CMK (cell line): ENCODE measurements around the gene P2RX2.
"Not testable (repeated sequence)": the region's sequence is repeated elsewhere in the genome, so short reads cannot be mapped to it uniquely, and the experiment has no call there.

ENCODE experiments used
- DNase-seq: peaks from one replicate; pipeline ENCODE4 v3.0.0-alpha.2; 2010; ENCODE audit warnings: low read depth

P2RX2 gene

DNA sequence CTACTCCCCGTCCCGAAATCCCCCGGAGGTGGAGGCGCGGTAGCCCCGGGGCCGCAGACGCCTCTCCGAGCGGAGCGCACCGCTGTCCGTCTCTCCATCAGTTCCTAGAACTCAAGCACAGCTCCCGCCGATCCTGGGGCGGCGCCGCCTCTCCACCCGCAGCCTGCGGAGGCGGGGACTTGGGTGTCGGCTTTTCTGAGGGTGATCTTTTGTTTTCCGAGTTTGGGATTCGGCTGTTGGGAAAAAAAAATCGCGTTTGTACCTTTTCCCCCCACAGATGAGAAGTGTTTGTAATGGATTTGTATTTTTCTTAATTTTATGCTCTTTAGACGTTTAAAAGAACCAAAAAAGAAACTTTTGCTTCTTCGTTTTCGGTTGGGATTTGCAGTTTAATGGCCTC is 34.8 kb upstream of the P2RX2 start:
- no peak for DNase-seq

DNA sequence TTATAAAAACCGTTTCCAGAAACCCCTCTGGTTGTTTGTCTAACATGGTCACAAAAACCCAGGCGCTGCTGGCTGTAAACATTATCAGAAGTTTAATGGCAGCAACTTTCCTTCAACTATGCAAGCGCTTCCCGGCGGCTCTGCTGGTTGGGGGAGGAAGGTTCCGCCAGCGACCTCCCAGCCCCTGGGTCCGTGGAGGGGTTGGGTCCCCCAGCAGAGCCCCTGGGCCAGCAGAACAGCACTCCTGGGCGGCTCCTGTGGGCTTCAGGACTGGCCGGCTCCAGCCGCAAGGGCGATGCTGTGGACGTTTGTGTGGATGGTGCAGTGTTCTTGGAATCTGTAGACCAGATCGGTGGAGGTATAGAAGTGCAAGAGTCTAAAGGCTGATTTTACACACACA is 34.1 kb upstream of the P2RX2 start:
- no peak for DNase-seq

DNA sequence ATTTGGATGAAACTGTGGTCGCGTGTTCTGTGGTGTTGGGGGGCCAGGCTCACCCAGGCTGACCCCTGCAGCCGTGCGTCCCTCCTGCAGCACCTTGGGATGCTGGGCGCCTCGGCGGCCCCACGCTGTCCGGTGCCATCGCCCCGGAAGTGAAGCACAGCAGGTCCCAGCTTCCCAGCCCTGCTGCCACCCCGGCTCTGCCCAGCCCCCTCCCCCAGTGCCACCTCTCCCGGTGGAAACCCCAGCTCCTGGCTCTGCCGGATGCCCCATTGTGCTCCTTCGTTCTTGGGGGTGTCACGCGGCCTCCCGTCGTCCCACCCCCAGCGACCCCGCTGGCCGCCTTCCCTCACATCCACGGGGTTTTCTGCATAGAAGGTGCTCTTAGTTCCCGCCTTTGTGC is 33.4 kb upstream of the P2RX2 start:
- no peak for DNase-seq

DNA sequence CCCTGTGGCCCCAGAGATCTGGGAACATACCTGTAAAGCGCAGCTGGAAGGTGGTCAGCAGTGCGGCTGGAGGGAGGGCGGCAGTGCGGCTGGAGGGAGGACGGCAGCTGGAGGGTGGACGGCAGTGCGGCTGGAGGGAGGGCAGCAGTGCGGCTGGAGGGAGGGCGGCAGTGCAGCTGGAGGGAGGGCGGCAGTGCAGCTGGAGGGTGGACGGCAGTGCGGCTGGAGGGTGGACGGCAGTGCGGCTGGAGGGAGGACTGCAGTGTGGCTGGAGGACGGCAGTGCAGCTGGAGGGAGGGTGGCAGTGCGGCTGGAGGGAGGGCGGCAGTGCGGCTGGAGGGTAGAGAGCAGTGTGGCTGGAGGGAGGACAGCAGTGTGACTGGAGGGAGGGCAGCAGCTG is 31.6 kb upstream of the P2RX2 start:
- no peak for DNase-seq

DNA sequence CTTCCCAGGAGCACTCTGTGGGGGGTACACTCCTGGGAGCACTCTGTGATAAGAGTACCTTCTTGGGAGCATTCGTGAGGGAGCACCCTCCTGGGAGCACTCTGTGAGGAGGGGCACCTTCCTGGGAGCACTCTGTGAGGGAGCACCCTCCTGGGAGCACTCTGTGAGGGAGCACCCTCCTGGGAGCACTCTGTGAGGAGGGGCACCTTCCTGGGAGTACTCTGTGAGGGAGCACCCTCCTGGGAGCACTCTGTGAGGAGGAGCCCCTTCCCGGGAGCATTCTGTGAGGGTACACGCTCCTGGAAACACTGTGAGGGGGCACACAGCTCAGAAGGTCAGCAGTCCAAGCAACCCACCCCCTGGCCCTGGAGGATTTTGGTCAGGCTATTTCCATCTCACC is 30.8 kb upstream of the P2RX2 start:
- DNase-seq, result no peak

DNA sequence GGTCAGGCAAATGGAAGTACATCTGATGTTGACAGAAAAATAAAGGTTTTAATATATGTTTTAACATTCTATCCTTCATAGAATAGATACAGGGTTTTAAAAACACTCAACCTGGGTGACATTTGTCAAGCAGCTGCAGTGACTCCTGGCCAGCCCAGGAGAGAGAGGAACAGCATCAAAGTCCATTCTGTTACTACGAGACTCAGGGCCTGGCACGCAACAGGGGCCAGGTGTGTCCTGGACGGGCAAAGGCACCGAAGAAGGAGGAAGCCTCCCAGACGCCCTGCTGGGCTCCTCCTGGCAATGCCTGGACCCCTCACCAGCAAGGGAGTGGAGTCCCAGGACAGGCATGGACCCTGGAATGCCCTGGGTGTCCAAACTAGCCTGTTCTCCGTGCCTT is 30.3 kb upstream of the P2RX2 start:
- DNase-seq, result no peak

DNA sequence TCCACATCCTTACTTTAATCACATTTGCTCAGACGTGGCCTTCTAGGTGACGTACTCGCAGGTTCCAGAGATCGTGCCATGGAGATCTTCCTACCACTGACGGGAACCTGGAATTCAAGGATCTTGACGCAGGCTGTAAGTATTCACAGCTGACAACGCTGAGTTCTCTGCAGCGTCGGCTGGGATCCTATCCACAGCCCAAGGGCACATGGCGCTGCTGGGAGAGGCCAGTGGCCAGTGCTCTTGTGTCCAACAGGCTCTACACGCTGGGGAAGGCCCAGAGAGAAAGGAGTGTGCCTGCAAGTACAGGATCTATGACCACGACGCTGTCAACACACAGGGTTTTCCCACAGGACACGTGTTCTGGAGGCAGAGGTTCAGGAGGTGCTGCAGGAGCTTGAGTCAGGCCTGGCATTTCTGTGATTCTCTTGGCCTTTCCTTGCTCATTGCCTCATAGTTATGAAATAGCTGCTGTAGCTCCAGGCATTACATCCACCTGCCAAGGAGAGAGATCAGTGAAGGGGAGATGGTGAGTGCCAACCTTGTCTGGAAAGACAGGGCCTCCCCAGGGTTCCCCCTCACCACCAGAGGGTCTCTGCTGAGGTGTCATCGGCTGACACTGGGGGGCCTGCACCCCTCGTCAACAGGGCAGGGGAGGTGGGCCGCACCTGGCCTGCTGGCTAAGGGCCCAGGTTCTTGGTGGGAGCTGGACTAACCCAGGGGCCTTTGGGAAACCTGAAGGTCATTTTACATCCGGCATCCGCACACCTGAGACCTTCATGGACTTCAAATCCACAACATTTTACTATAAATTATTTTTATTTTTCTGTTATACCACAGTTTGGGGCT is 29.5 kb upstream of the P2RX2 start:
- DNase-seq, result no peak

DNA sequence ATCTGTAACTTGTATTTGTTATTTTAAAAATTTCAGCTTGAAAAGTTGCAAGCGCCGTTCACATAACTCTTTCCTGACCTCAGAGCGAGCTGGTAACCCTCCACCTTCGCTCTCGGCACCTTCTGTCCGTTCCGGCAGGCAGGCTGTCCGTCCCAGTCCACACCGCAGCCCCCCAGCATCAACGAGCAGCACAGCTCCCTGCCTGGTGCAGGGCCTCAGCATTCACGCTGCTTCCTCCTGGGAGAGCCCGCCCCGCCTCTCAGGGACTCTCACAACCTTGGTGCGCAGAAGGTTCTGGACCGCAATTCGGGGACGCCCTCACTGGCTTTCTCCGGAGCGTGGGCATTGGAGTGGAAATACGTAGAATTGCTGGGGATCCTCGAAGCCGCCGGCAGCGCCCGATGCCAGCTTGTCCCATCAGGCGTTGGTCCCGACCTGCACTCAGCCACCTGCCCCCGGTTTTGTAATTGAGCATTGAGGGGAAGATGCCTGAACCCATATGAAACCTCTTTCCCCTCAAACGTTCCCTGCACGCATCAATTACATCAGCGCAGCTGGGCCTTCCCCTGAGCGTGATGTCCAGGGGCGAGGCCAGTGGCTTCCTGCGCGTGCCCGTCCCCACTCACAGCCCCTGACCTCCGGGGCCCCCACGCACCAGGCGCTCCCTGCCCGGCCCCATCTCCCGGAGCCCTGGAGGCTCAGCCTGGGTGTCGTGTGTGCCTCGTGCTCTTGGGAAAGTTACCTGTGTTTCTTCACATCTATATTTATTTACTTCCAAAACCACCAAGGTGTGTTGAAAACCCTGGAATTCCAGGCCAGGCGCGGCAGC is 27.3 kb upstream of the P2RX2 start:
- DNase-seq, result no peak

DNA sequence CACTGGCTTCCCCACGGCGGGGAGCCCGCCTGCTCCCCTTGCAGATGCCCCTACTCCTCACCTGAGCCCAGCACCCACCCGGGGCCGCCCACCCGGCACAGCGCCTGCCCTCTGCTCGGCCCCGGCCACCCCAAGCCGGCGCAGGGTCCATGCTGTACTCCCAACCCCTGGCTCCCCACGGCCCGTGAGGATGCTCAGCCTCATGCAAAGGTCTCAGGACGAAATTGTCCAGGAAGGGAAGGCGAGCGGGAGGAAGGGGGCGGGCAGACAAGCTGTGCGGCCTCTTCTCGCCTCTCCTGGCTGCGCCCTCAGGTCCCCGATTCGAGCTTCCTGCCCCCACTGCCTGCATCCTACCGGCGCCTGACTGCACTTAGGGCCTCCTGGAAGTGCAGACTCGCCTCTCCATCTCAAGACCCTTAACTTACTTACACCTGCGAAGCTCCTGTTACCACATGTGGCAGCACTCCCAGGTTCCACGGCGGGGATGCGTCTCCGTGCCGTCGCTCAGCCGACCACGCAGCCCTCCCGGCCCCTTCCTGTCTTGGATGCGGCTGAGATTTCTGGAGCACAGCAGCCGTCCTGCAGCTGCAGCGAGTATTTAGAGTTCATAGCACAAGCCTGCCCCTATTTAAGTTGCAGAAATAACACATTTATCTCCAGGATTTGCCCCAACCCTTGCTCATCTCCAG is 26.1 kb upstream of the P2RX2 start:
- no peak for DNase-seq

DNA sequence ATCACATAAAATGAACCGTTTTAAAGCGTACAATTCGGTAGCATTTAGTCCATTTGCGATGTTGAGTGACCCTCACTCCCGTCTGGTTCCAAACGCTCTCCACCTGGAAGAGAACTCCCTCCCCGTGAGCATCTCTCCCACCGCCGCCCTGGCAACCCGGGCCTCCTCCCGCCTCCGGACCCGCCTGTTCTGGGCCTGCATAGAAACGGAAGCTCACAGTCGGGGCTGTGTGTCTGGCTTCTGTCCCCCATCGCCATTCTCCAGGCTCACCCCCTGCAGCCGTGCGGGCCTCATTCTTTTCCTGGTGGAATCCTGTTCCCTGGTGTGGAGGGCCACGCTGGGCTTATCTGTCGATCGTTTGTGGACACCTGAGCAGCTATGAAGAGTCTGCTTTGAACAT is 25.5 kb upstream of the P2RX2 start:
- DNase-seq, result no peak

DNA sequence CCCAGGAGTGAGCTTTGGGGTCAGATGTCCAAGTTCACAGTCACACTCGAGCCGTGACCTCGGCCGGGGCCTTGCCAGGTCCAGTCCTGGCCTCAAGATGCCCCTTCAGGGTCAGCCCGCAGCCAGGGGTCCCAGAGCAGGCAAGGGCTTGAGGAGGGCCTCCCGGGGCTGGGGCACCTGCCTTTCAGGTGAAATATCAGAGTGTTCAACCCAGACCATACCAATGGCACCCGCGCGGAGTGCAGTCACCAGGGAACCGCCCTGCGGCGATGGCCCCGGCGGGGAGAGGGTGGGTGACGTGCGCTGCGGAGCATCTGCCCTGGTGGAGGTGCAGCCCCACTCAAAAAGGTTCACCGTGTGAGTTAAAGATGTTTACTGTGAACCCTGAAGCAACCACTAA is 25.1 kb upstream of the P2RX2 start:
- no peak for DNase-seq

DNA sequence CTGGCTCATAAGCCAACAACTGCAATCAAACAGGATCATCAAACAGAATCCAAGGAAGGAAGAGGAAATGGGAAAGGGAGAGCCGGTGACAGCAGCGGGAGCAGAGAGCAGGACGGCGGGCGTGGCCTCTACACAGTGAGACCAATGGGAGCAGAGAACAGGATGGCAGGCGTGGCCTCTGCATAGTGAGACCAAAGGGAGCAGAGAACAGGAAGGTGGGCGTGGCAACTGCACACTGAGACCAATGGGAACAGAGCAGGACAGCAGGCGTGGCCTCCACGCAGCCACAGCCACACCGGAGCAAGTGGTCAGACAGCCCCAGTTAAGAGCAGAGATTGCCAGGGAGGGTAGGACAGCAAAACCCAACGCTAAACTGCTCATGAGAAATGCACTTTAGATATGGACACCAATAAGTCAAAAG is 24.6 kb upstream of the P2RX2 start:
- DNase-seq, result peak; percentile 85

DNA sequence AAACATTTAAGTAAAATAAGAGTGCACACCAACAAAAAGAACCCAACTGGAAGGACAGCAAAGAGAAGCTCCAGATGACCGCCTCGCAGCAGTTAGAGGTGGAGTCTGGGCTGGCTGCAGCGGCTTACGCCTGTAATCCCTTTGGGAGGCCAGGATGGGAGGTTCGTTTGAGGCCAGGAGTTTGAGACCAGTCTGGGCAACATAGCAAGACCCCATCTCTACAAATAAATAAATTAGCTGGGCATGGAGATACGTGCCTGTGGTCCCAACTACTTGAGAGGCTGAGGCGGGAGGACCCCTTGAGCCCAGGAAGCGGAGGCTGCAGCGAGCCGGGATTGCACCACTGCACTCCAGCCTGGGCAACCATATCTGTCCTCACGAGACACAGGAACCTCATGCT is 23.4 kb upstream of the P2RX2 start:
- DNase-seq, result no peak

DNA sequence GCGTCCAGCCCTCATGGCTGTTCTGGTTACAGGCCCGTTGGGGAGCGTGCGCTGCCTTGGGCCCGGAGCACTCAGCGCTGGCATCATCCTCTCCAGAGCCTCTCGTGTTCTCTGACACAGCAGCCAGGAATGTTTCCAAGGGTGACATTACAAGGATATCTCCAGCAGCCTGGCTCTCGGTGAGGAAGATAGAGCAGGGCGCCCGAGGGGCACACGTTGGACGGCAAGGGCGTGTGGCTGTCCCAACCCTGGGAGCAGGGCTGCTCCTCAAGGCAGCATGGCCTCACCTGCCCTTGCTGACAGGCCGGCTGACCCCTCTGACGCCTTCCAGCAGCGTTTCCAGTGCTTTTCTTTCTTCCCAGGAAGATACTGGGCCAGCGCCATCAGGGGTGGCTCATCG is 22.6 kb upstream of the P2RX2 start:
- no peak for DNase-seq

DNA sequence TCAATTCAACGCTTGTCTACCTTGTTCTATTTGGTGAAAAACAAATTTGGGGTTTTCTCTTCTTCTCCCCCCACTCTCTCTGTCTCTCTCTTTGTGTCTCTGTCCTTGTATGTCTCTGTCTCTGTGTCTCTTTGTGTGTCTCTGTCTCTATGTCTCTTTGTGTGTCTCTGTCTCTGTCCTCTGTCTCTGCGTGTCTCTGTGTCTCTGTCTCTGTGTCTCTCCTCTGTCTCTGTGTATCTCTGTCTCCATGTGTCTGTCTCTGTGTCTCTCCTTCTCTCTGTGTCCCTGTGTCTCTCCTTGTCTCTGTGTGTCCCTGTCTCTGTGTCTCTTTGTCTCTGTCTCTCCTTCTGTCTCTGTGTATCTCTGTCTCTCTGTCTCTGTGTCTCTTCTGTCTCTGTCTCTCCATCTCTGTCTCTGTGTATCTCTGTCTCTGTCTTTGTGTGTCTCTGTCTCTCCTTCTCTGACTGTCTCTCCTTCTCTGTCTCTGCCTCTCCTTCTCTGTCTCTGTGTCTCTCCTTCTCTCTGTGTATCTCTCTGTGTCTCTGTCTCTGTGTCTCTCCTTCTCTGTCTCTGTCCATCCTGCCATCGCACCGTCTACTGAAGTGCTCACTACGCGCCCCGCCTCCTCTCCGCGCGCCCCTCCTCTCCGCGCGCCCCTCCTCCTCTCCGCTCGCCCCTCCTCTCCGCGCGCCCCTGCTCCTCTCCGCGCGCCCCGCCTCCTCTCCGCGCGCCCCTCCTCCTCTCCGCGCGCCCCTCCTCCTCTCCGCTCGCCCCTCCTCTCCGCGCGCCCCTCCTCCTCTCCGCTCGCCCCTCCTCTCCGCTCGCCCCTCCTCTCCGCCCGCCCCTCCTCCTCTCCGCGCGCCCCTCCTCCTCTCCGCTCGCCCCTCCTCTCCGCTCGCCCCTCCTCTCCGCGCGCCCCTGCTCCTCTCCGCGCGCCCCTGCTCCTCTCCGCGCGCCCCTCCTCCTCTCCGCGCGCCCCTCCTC is 21.0 kb upstream of the P2RX2 start:
- no peak for DNase-seq

DNA sequence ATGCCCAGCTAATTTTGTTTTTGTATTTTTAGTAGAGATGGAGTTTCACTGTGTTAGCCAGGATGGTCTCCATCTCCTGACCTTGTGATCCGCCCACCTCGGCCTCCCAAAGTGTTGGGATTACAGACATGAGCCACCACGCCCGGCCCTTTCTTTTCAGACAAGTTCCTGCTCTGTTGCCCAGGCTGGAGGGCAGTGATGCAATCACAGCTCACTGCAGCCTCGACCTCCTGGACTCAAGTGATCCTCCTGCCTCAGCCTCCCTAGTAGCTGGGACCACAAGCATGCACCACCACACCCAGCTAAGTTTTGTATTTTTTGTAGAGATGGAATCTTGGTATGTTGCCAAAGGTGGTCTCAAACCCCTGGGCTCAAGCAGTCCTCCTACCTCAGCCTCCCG is 19.1 kb upstream of the P2RX2 start:
- DNase-seq, result not testable (repeated sequence)

DNA sequence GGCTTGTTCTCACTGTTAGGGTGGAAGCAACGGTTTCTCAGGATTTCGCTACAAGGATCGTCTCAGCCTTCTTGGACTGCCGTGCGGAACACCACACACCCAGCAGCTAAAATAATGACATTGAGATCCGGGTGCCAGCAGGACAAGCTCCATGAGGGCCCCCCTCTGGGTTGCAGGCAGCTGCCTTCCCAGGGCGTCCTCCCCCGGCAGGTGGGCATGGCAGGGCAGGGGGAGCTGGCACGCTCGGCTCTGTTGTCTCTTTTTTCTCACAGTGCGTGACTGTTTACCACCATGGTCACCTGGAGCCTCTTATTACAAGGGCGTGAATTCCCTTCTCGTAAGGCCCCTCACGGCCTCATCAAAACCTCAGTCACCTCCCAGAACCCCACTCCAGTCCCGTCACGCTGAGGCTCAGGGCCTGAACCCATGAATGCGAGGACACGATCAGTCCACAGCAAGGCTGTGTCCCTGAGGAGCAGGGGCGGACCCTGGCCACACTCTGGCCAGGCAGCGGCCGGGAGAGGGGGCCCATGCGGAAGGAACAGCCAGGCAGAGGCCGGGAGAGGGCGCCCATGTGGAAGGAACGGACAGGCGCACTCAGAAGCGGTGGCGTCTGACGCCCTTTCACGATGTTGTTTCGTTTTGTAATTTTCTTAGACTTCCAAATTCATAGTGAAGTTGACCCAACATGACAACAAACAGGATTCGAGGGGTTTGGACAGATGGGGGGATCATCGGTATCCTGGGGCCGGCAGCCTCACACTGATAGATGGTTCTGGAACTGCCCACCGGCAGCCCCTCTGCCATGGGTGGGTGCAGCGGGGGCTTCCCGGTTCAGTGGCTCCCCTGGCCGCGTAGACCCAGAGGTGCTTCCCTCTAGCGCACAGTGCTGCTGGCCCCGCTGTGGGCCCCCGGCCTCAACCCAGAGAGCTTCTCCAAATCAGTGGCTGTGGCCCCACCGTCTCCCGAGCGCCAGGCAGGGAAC is 18.2 kb upstream of the P2RX2 start:
- no peak for DNase-seq

DNA sequence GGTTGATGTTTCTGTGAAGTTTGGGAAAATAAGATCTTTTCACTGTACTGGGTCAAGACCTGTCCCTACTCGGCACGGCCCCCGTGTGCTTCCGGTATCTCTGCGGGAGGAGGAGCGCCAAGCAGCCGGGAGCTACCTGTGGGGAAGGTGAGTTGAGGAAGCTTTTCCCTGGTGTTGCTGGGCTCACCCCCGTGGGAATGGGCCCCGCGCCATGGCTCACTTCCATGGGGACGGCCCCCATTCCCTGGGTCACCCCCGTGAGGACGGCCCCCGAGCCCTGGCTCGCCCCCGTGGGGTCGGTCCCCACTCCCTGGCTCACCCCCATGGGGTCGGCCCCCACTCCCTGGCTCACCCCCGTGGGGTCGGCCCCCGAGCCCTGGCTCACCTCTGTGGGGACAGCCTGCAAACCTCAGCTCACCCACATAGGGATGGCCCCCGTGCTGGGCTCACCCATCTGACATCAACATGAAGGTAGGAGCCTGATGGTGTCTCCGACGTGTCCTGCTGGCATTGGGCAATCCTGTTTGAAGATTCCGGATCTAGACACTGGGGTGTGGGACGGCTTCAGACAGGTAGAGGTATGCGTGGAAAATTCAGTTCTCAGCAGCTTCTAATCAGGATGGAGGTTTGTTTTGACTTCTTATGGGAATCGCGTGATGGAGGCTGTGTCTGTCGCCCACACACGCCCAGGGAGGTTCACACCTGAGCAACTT is 17.2 kb upstream of the P2RX2 start:
- no peak for DNase-seq

DNA sequence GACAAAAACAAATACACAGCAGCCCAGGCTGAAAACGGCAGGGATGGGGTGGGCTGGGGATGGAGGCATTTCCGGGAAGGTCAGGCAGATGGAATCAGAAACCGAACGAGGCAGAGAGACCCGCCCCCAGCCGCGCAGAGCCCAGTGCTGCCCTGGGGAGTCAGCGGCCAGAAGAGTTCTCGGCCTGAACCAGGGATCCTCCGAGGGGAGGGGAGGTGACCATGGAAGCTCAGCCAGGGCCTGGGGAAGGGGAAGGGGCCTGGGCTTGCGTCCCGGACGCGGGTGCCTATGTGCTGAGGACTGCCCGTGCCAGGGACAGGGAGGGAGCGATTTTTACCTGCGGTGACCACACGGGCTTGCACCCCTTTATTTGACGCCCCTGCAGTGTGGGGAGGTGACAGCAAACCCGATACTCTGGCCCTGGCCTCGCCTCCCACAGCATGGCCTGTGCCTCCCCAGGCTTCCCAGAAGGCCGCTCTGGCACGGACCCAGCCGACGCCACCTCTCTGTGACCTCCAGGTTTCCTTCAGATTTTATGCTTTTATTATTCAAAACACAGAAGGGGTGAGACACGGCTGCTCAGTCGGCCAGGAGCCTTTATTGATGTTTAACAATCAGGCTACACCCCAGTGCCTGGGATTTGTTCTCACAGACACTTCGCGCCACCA is 15.9 kb upstream of the P2RX2 start:
- DNase-seq, result no peak
